GM19238 (cell line): Measurements from ENCODE around the gene RPTOR.
"Not testable (repeated sequence)": the region's sequence is repeated elsewhere in the genome, so short reads cannot be mapped to it uniquely, and the experiment has no call there.

Experiments
- DNase-seq: peaks from one replicate; pipeline ENCODE4 v3.0.0; 2011; ENCODE audit warnings: low spot score; ENCODE audit not compliant: insufficient read length

RPTOR gene

GRCh38 chr17:80544655-80545498 is at the start of gene RPTOR:
Gene RPTOR, plus strand, starts transcription at chr17:80544838. Its CDS starts 792 bp downstream, at chr17:80545630.
- DNase-seq: peak; percentile 94

GRCh38 chr17:80497726-80498241 is 46.9 kb upstream of the RPTOR start:
- DNase-seq: no peak

GRCh38 chr17:80498242-80498919 is 46.3 kb upstream of the RPTOR start:
- DNase-seq: no peak

GRCh38 chr17:80498920-80499410 is 45.7 kb upstream of the RPTOR start:
- DNase-seq: no peak

- no peak for DNase-seq
Observed at GRCh38 chr17:80499560-80499959, 45.1 kb upstream of the RPTOR start.

GRCh38 chr17:80499961-80500665 is 44.5 kb upstream of the RPTOR start:
- DNase-seq: no peak

GRCh38 chr17:80501741-80502577 is 42.7 kb upstream of the RPTOR start:
- no peak for DNase-seq

GRCh38 chr17:80502578-80502877 is 42.1 kb upstream of the RPTOR start:
- DNase-seq: no peak

GRCh38 chr17:80503031-80503430 is 41.6 kb upstream of the RPTOR start:
- DNase-seq: no peak

GRCh38 chr17:80503921-80504320 is 40.7 kb upstream of the RPTOR start:
- DNase-seq: no peak

GRCh38 chr17:80504686-80505413 is 39.8 kb upstream of the RPTOR start:
- no peak for DNase-seq

GRCh38 chr17:80507177-80507576 is 37.5 kb upstream of the RPTOR start:
- not testable (repeated sequence) for DNase-seq

- no peak for DNase-seq
Observed at GRCh38 chr17:80507965-80508364, 36.7 kb upstream of the RPTOR start.

GRCh38 chr17:80509311-80509710 is 35.3 kb upstream of the RPTOR start:
- no peak for DNase-seq

- no peak for DNase-seq
Observed at GRCh38 chr17:80510132-80510531, 34.5 kb upstream of the RPTOR start.

GRCh38 chr17:80510772-80511171 is 33.9 kb upstream of the RPTOR start:
- DNase-seq: no peak

GRCh38 chr17:80511222-80512180 is 33.1 kb upstream of the RPTOR start:
- DNase-seq: no peak

- DNase-seq: no peak
Observed at GRCh38 chr17:80512233-80512632, 32.4 kb upstream of the RPTOR start.

GRCh38 chr17:80513201-80513600 is 31.4 kb upstream of the RPTOR start:
- no peak for DNase-seq
